ENCODE data around the gene PNPLA7.

Gene PNPLA7

GRCh38 chr9:137434498-137435380, 115.5 kb downstream of the PNPLA7 start:
- no peak overlapping the region for H3K4me3 ChIP-seq (ENCODE audit: low read length)
- H3K9ac ChIP-seq (ENCODE audit: low read length), result no peak overlapping the region
- H3K36me3 ChIP-seq (ENCODE audit: control insufficient read depth, low read depth, low read length), result no peaks in the 10 kb centered on the region
- H3K4me1 ChIP-seq (ENCODE audit: control insufficient read depth, low read depth, low read length), result no peaks in the 10 kb centered on the region
- no peaks in the 10 kb centered on the region for H3K9me3 ChIP-seq (ENCODE audit: control insufficient read depth, low read depth, low read length)
- no peak overlapping the region for H3K27ac ChIP-seq (ENCODE audit: low read length)
- H3K27me3 ChIP-seq (ENCODE audit: control insufficient read depth, insufficient read depth, low read length), result no peaks in the 10 kb centered on the region

GRCh38 chr9:137433916-137434431, 116.2 kb downstream of the PNPLA7 start:
- Histone ChIP-seq H3K36me3 (ENCODE audit: control insufficient read depth, low read depth, low read length) (no peaks in the 10 kb centered on the region), H3K27me3 (ENCODE audit: control insufficient read depth, insufficient read depth, low read length) (no peaks in the 10 kb centered on the region), H3K27ac (ENCODE audit: low read length) (no peak overlapping the region)

GRCh38 chr9:137433349-137433915, 116.8 kb downstream of the PNPLA7 start:
- no peaks in the 10 kb centered on the region for H3K27me3 ChIP-seq (ENCODE audit: control insufficient read depth, insufficient read depth, low read length)
- no peak overlapping the region for H3K4me3 ChIP-seq (ENCODE audit: low read length)
- H3K27ac ChIP-seq (ENCODE audit: low read length), result no peak overlapping the region
- no peaks in the 10 kb centered on the region for H3K36me3 ChIP-seq (ENCODE audit: control insufficient read depth, low read depth, low read length)
- no peaks in the 10 kb centered on the region for H3K4me1 ChIP-seq (ENCODE audit: control insufficient read depth, low read depth, low read length)
- H3K9me3 ChIP-seq (ENCODE audit: control insufficient read depth, low read depth, low read length), result no peaks in the 10 kb centered on the region
- no peak overlapping the region for H3K9ac ChIP-seq (ENCODE audit: low read length)

More at GRCh38 chr9:137433916-137434431, 116.2 kb downstream of the PNPLA7 start:
- Histone ChIP-seq H3K9ac (ENCODE audit: low read length) (no peak overlapping the region), H3K9me3 (ENCODE audit: control insufficient read depth, low read depth, low read length) (no peaks in the 10 kb centered on the region), H3K4me3 (ENCODE audit: low read length) (no peak overlapping the region), H3K4me1 (ENCODE audit: control insufficient read depth, low read depth, low read length) (no peaks in the 10 kb centered on the region)

- Histone ChIP-seq H3K9ac (ENCODE audit: low read length) (no peak overlapping the region), H3K36me3 (ENCODE audit: control insufficient read depth, low read depth, low read length) (no peaks in the 10 kb centered on the region), H3K4me3 (ENCODE audit: low read length) (no peak overlapping the region), H3K27me3 (ENCODE audit: control insufficient read depth, insufficient read depth, low read length) (no peaks in the 10 kb centered on the region), H3K4me1 (ENCODE audit: control insufficient read depth, low read depth, low read length) (no peaks in the 10 kb centered on the region), H3K9me3 (ENCODE audit: control insufficient read depth, low read depth, low read length) (no peaks in the 10 kb centered on the region), H3K27ac (ENCODE audit: low read length) (no peak overlapping the region)
Observed at GRCh38 chr9:137432687-137433348, 117.4 kb downstream of the PNPLA7 start.

GRCh38 chr9:137431416-137431931, 118.7 kb downstream of the PNPLA7 start:
- H3K27ac ChIP-seq (ENCODE audit: low read length), result no peak overlapping the region
- no peak overlapping the region for H3K9ac ChIP-seq (ENCODE audit: low read length)
- no peaks in the 10 kb centered on the region for H3K9me3 ChIP-seq (ENCODE audit: control insufficient read depth, low read depth, low read length)
- H3K36me3 ChIP-seq (ENCODE audit: control insufficient read depth, low read depth, low read length), result no peaks in the 10 kb centered on the region
- H3K27me3 ChIP-seq (ENCODE audit: control insufficient read depth, insufficient read depth, low read length), result no peaks in the 10 kb centered on the region
- H3K4me1 ChIP-seq (ENCODE audit: control insufficient read depth, low read depth, low read length), result no peaks in the 10 kb centered on the region
- H3K4me3 ChIP-seq (ENCODE audit: low read length), result no peak overlapping the region

- Histone ChIP-seq H3K4me1 (ENCODE audit: control insufficient read depth, low read depth, low read length) (no peaks in the 10 kb centered on the region), H3K36me3 (ENCODE audit: control insufficient read depth, low read depth, low read length) (no peaks in the 10 kb centered on the region), H3K4me3 (ENCODE audit: low read length) (no peak overlapping the region), H3K27ac (ENCODE audit: low read length) (no peak overlapping the region), H3K9ac (ENCODE audit: low read length) (no peak overlapping the region), H3K9me3 (ENCODE audit: control insufficient read depth, low read depth, low read length) (no peaks in the 10 kb centered on the region), H3K27me3 (ENCODE audit: control insufficient read depth, insufficient read depth, low read length) (no peaks in the 10 kb centered on the region)
Observed at GRCh38 chr9:137430723-137431415, 119.3 kb downstream of the PNPLA7 start.

- H3K27ac ChIP-seq (ENCODE audit: low read length), result no peak overlapping the region
- no peaks in the 10 kb centered on the region for H3K4me1 ChIP-seq (ENCODE audit: control insufficient read depth, low read depth, low read length)
- H3K9ac ChIP-seq (ENCODE audit: low read length), result no peak overlapping the region
- no peak overlapping the region for H3K4me3 ChIP-seq (ENCODE audit: low read length)
- H3K27me3 ChIP-seq (ENCODE audit: control insufficient read depth, insufficient read depth, low read length), result no peaks in the 10 kb centered on the region
- H3K9me3 ChIP-seq (ENCODE audit: control insufficient read depth, low read depth, low read length), result no peaks in the 10 kb centered on the region
- H3K36me3 ChIP-seq (ENCODE audit: control insufficient read depth, low read depth, low read length), result no peaks in the 10 kb centered on the region
Observed at GRCh38 chr9:137429974-137430722, 120.1 kb downstream of the PNPLA7 start.

GRCh38 chr9:137429546-137429890, 120.7 kb downstream of the PNPLA7 start:
- no peak overlapping the region for H3K4me3 ChIP-seq (ENCODE audit: low read length)

GRCh38 chr9:137428841-137429545, 121.2 kb downstream of the PNPLA7 start:
- Histone ChIP-seq H3K9ac (ENCODE audit: low read length) (no peak overlapping the region), H3K4me1 (ENCODE audit: control insufficient read depth, low read depth, low read length) (no peaks in the 10 kb centered on the region), H3K27me3 (ENCODE audit: control insufficient read depth, insufficient read depth, low read length) (peaks cover 6% of the 10 kb centered on the region), H3K4me3 (ENCODE audit: low read length) (no peak overlapping the region), H3K27ac (ENCODE audit: low read length) (no peak overlapping the region), H3K36me3 (ENCODE audit: control insufficient read depth, low read depth, low read length) (no peaks in the 10 kb centered on the region), H3K9me3 (ENCODE audit: control insufficient read depth, low read depth, low read length) (no peaks in the 10 kb centered on the region)

More at GRCh38 chr9:137429546-137429890, 120.7 kb downstream of the PNPLA7 start:
- H3K9ac ChIP-seq (ENCODE audit: low read length), result no peak overlapping the region
- no peaks in the 10 kb centered on the region for H3K36me3 ChIP-seq (ENCODE audit: control insufficient read depth, low read depth, low read length)
- no peaks in the 10 kb centered on the region for H3K4me1 ChIP-seq (ENCODE audit: control insufficient read depth, low read depth, low read length)
- peaks cover under 1% of the 10 kb centered on the region for H3K27me3 ChIP-seq (ENCODE audit: control insufficient read depth, insufficient read depth, low read length)
- H3K9me3 ChIP-seq (ENCODE audit: control insufficient read depth, low read depth, low read length), result no peaks in the 10 kb centered on the region
- no peak overlapping the region for H3K27ac ChIP-seq (ENCODE audit: low read length)

GRCh38 chr9:137428311-137428630, 121.9 kb downstream of the PNPLA7 start:
- H3K36me3 ChIP-seq (ENCODE audit: control insufficient read depth, low read depth, low read length), result no peaks in the 10 kb centered on the region
- H3K27ac ChIP-seq (ENCODE audit: low read length), result no peak overlapping the region
- H3K27me3 ChIP-seq (ENCODE audit: control insufficient read depth, insufficient read depth, low read length), result peaks cover 13% of the 10 kb centered on the region
- no peak overlapping the region for H3K9ac ChIP-seq (ENCODE audit: low read length)
- no peak overlapping the region for H3K4me3 ChIP-seq (ENCODE audit: low read length)
- H3K9me3 ChIP-seq (ENCODE audit: control insufficient read depth, low read depth, low read length), result no peaks in the 10 kb centered on the region
- H3K4me1 ChIP-seq (ENCODE audit: control insufficient read depth, low read depth, low read length), result no peaks in the 10 kb centered on the region
